ENCODE data around the gene SHQ1.

SHQ1 gene

GRCh38 chr3:72847751-72848702, at the start of gene SHQ1:
SHQ1 (minus strand) TSS chr3:72848445; CDS start chr3:72848340, 105 bp downstream.
- DNase-seq (ENCODE audit: low spot score), result peak; percentile 95

GRCh38 chr3:72897758-72898007, 49.4 kb upstream of the SHQ1 start:
- no peak for DNase-seq (ENCODE audit: low spot score)

- no peak for DNase-seq (ENCODE audit: low spot score)
These were observed 48.9 kb upstream of the SHQ1 start for GRCh38 chr3:72896996-72897757.

- no peak for DNase-seq (ENCODE audit: low spot score)
These were observed 46.8 kb upstream of the SHQ1 start for GRCh38 chr3:72894976-72895552.

GRCh38 chr3:72892870-72893269, 44.6 kb upstream of the SHQ1 start:
- DNase-seq (ENCODE audit: low spot score), result no peak

GRCh38 chr3:72892081-72892775, 44.0 kb upstream of the SHQ1 start:
- DNase-seq (ENCODE audit: low spot score), result peak; percentile 93

GRCh38 chr3:72891053-72891855, 43.0 kb upstream of the SHQ1 start:
- peak; percentile 81 for DNase-seq (ENCODE audit: low spot score)

GRCh38 chr3:72890166-72890925, 42.1 kb upstream of the SHQ1 start:
- DNase-seq (ENCODE audit: low spot score), result no peak

GRCh38 chr3:72889310-72890165, 41.3 kb upstream of the SHQ1 start:
- no peak for DNase-seq (ENCODE audit: low spot score)

GRCh38 chr3:72888546-72889309, 40.5 kb upstream of the SHQ1 start:
- no peak for DNase-seq (ENCODE audit: low spot score)

GRCh38 chr3:72887705-72888545, 39.7 kb upstream of the SHQ1 start, which contains the start of gene GXYLT2:
GXYLT2 (plus strand) TSS chr3:72888046; CDS start chr3:72888234, 188 bp downstream.
- DNase-seq (ENCODE audit: low spot score), result peak; percentile 50

- no peak for DNase-seq (ENCODE audit: low spot score)
These were observed 39.1 kb upstream of the SHQ1 start for GRCh38 chr3:72887343-72887704.

GRCh38 chr3:72872183-72872582, 23.9 kb upstream of the SHQ1 start:
- no peak for DNase-seq (ENCODE audit: low spot score)

GRCh38 chr3:72862314-72863090, 14.3 kb upstream of the SHQ1 start:
- no peak for DNase-seq (ENCODE audit: low spot score)

GRCh38 chr3:72860846-72861245, 12.6 kb upstream of the SHQ1 start:
- DNase-seq (ENCODE audit: low spot score), result peak; percentile 57

- DNase-seq (ENCODE audit: low spot score), result no peak
These were observed 11.8 kb upstream of the SHQ1 start for GRCh38 chr3:72860053-72860452.

GRCh38 chr3:72855001-72855400, 6.8 kb upstream of the SHQ1 start:
- no peak for DNase-seq (ENCODE audit: low spot score)

All from COLO829 (cell line).